ENCODE results near the gene PLCL2.

DNA sequence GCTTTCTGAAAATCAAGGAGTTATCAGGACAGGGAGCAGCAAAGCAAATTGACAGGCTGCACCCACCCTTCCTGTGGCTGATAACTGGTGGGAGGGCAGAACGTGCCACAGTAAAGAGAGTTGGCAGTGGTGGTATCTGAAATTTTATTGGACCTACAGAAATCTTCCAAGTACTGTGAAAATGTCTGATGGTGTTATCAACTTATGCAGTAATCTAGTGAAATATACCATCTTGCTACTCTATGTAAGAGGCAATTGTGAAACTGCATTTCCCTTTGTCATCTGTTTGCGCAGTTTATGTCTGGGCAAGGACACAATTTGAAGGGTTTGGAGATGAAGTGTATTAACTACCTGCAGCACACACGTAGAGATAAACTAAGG is 1.5 kb downstream of the PLCL2 start:
- TF ChIP-seq, protein P1, sequence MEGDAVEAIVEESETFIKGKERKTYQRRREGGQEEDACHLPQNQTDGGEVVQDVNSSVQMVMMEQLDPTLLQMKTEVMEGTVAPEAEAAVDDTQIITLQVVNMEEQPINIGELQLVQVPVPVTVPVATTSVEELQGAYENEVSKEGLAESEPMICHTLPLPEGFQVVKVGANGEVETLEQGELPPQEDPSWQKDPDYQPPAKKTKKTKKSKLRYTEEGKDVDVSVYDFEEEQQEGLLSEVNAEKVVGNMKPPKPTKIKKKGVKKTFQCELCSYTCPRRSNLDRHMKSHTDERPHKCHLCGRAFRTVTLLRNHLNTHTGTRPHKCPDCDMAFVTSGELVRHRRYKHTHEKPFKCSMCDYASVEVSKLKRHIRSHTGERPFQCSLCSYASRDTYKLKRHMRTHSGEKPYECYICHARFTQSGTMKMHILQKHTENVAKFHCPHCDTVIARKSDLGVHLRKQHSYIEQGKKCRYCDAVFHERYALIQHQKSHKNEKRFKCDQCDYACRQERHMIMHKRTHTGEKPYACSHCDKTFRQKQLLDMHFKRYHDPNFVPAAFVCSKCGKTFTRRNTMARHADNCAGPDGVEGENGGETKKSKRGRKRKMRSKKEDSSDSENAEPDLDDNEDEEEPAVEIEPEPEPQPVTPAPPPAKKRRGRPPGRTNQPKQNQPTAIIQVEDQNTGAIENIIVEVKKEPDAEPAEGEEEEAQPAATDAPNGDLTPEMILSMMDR (IDR thresholded peaks at IDR 0.05; ENCODE audit: low read depth, low read length, missing input control) = no peak
- TF ChIP-seq, protein P2, sequence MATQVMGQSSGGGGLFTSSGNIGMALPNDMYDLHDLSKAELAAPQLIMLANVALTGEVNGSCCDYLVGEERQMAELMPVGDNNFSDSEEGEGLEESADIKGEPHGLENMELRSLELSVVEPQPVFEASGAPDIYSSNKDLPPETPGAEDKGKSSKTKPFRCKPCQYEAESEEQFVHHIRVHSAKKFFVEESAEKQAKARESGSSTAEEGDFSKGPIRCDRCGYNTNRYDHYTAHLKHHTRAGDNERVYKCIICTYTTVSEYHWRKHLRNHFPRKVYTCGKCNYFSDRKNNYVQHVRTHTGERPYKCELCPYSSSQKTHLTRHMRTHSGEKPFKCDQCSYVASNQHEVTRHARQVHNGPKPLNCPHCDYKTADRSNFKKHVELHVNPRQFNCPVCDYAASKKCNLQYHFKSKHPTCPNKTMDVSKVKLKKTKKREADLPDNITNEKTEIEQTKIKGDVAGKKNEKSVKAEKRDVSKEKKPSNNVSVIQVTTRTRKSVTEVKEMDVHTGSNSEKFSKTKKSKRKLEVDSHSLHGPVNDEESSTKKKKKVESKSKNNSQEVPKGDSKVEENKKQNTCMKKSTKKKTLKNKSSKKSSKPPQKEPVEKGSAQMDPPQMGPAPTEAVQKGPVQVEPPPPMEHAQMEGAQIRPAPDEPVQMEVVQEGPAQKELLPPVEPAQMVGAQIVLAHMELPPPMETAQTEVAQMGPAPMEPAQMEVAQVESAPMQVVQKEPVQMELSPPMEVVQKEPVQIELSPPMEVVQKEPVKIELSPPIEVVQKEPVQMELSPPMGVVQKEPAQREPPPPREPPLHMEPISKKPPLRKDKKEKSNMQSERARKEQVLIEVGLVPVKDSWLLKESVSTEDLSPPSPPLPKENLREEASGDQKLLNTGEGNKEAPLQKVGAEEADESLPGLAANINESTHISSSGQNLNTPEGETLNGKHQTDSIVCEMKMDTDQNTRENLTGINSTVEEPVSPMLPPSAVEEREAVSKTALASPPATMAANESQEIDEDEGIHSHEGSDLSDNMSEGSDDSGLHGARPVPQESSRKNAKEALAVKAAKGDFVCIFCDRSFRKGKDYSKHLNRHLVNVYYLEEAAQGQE (IDR thresholded peaks at IDR 0.05) = no peak
